GM15510 (cell line): Measurements from ENCODE around the gene FRMD4A.

Experiments
- POLR2A ChIP-seq: IDR thresholded peaks from 3 replicates; pipeline ENCODE4 v1.6.1; 2011; ENCODE audit warnings: borderline replicate concordance; ENCODE audit not compliant: insufficient read length; ENCODE audit errors: extremely low read depth

The FRMD4A gene

GRCh38 chr10:13627459-13628310, 703.0 kb downstream of the FRMD4A start:
- no peak for TF ChIP-seq POLR2A

GRCh38 chr10:13624630-13625029, 706.1 kb downstream of the FRMD4A start:
- no peak for TF ChIP-seq POLR2A

- no peak for TF ChIP-seq POLR2A
Observed at GRCh38 chr10:13621931-13622330, 708.8 kb downstream of the FRMD4A start.

- no peak for TF ChIP-seq POLR2A
Observed at GRCh38 chr10:13617116-13617515, 713.6 kb downstream of the FRMD4A start.

- TF ChIP-seq POLR2A: no peak
Observed at GRCh38 chr10:13615650-13616300, 714.9 kb downstream of the FRMD4A start.

GRCh38 chr10:13614530-13615332, 716.0 kb downstream of the FRMD4A start:
- no peak for TF ChIP-seq POLR2A

- no peak for TF ChIP-seq POLR2A
Observed at GRCh38 chr10:13613519-13613918, 717.2 kb downstream of the FRMD4A start.

GRCh38 chr10:13612654-13613373, 717.9 kb downstream of the FRMD4A start:
- TF ChIP-seq POLR2A: no peak

- no peak for TF ChIP-seq POLR2A
Observed at GRCh38 chr10:13608246-13608853, 722.4 kb downstream of the FRMD4A start.

GRCh38 chr10:13604357-13605040, 726.2 kb downstream of the FRMD4A start:
- TF ChIP-seq POLR2A: no peak

- no peak for TF ChIP-seq POLR2A
Observed at GRCh38 chr10:13597909-13598308, 732.8 kb downstream of the FRMD4A start.

GRCh38 chr10:13594641-13595040, 736.1 kb downstream of the FRMD4A start:
- no peak for TF ChIP-seq POLR2A
